HG03439 (cell line): ENCODE results near the gene PPP1R18.
A peak's percentile ranks its signal among the peaks of the same experiment; 100 is the strongest.
"Not testable (repeated sequence)": the region's sequence is repeated elsewhere in the genome, so short reads cannot be mapped to it uniquely, and the experiment has no call there.

ENCODE experiments used
- ATAC-seq: cut with Tn5 transposase; IDR thresholded peaks from one replicate; pipeline ENCODE4 v1.9.1; 2021; ENCODE audit warnings: mild to moderate bottlenecking, moderate library complexity; ENCODE audit not compliant: unreplicated experiment

PPP1R18 gene, protein sequence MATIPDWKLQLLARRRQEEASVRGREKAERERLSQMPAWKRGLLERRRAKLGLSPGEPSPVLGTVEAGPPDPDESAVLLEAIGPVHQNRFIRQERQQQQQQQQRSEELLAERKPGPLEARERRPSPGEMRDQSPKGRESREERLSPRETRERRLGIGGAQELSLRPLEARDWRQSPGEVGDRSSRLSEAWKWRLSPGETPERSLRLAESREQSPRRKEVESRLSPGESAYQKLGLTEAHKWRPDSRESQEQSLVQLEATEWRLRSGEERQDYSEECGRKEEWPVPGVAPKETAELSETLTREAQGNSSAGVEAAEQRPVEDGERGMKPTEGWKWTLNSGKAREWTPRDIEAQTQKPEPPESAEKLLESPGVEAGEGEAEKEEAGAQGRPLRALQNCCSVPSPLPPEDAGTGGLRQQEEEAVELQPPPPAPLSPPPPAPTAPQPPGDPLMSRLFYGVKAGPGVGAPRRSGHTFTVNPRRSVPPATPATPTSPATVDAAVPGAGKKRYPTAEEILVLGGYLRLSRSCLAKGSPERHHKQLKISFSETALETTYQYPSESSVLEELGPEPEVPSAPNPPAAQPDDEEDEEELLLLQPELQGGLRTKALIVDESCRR

DNA sequence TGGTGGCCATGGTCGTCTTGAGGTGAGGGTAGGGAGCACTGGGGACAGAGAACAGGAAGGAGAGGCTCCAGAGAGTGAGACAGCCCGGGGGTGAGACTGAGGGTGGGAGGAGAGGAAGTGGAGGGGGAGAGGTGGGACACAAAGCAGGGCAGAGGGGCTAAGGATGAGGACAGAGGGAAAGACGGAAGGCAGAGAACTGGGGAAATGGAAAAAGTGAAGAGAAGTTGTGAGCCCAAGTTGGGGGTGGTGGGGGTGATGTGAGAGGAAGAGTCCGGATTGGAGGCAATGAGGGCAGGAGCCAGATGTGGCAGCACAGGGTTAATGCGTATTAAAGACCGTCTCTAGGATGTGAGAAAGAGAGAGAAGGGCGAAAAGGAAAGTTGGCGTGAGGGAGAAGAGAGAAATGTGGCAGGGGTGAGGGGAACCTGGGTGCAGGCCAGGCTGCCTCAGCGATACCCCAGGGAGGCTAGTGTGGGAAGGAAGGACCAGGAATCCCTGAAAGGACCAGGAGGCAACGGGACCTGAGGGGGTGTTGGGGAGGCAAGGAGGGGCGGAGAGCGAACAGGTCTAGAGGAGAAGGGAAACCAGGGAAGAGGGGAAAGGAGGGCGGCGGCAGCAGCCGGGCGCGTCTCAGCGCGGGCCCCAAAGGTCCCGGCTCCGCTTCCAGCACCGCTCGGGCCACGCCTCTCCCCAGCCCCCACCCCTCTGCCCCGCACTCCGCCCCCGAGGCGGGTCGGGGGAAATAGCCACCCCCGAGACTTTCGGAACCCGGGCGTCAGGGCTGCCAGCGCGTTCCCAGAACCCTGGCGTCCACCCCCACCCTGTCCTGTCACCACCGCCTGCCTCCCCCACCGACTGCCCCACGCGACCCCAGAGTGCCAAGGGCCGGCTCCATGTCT lies at the start of gene PPP1R18:
PPP1R18 (minus strand) TSS at position 637 of the 899 bp plus-strand sequence; CDS start at position 10, 627 bp downstream.
- ATAC-seq = peak; percentile 18

DNA sequence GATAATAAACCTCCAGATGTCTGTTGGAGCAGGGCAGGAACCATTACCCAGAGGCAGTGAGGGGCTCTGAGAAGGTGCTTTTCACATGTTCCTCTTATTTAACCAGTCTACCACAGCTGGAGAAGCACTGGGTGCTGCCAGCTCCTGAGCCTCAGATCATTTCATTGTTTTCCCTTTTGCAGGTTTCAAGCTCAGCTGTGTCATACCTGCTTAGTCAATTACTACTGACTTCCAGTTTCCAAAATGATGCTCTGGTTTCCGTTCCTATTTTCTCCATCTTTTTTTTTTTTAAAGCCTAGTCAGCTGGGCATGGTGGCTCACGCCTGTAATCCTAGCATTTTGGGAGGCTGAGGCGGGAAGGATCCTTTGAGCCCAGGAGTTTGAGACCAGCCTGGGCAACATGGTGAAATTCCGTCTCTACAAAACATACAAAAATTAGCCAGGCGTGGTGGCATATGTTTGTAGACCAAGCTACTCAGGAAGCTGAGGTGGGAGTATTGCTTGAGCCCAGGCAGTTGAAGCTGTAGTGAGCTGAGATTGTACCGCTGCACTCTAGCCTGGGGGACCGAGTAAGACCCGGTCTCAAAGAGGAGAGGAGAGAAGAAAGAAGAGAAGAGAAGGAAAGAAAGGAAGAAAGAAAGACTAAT lies 49.3 kb upstream of the PPP1R18 start:
- ATAC-seq = no peak

DNA sequence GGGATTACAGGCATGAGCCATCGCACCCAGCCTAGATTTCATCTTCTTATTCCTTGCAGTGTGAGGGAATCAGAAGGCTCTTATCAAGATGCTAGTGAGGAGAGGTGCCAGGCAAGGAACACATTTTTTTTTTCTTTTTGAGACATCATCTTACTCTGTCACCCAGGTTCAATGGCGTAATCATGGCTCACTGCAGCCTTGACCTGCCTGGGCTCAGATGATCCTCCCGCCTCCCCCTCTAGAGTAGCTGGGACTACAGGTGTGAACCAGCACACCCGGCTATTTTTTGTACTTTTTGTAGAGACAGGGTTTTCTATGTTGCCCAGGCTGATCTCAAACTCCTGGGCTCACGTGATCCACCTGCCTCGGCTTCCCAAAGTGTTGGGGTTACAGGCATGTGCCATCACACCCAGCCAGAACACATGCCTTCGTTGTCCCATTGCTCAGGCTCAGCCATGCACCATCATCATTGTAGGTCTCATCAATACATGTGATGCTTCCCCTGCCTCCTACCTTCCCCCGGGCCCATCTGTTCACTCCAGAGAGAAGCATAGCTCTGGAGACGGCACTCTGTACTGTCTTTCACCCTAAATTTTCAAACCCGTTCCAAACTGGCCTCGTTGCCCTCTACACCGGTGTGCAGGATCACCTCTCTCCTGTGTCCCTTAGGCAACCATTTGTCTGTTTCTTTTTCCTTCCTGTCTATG lies 45.9 kb upstream of the PPP1R18 start:
- ATAC-seq = no peak

DNA sequence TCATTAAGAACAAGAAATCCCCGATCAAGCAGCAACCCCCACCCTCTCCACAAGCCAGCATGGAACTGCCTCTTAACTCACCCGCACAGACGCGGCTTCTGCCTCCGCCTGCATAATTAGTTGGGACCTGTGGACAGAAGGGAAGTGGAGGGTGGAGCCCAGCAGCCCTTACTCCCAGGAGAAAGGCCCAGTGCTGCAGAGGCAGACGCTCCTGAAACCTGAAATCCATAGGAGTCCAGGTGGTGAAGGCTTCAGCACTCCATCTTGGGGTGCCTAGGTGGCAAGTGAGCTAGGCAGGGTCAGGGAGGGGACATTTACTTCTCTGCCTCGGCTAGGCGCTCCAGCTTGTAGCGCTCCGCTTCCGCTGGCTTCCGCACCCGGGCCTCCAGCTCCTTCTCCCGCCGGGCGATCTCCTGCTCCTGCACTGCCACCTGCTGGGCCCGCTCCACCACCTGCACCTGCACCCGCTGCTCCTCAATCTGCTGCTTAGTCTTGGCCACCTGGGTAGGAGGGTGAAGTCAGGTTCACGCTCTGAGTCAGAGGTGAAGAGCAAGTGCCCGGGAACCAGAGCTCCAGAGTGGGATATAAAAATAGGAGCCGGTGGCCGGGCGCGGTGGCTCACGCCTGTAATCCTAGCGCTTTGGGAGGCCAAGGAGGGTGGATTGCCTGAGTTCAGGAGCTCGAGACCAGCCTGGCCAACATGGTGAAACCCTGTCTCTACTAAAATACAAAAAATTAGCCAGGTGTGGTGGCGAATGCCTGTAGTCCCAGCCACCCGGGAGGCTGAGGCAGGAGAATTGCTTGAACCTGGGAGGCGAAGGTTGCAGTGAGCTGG lies 44.4 kb upstream of the PPP1R18 start:
- no peak for ATAC-seq

DNA sequence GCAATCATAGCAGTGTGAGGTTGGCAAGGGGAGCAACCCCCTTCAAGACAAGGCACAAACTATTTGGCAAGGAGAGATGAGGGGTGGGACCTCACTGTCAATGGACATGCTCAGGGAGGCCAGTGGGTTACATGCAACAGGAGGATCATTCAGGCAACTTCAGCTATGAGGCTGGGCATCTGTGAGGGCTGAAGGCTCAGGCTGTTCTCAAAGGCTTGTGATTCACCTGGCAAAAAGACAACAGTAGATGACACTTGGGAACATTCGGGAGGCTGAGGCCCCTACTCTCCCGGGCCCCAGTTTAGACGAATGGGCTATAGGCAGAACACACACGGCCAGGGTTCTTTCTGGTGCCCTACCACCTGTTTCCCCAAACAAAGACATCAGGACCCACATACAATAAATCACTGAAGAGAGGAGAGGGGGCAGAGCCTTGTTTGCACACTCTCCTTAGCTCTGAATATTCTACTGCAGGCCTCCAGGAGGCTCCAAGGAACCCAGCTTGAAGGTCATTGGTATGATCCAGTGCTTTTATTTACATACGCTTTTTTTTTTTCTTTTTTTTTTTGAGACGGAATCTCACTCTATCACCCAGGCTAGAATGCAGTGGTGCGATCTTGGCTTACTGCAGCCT lies 41.6 kb upstream of the PPP1R18 start:
- no peak for ATAC-seq

DNA sequence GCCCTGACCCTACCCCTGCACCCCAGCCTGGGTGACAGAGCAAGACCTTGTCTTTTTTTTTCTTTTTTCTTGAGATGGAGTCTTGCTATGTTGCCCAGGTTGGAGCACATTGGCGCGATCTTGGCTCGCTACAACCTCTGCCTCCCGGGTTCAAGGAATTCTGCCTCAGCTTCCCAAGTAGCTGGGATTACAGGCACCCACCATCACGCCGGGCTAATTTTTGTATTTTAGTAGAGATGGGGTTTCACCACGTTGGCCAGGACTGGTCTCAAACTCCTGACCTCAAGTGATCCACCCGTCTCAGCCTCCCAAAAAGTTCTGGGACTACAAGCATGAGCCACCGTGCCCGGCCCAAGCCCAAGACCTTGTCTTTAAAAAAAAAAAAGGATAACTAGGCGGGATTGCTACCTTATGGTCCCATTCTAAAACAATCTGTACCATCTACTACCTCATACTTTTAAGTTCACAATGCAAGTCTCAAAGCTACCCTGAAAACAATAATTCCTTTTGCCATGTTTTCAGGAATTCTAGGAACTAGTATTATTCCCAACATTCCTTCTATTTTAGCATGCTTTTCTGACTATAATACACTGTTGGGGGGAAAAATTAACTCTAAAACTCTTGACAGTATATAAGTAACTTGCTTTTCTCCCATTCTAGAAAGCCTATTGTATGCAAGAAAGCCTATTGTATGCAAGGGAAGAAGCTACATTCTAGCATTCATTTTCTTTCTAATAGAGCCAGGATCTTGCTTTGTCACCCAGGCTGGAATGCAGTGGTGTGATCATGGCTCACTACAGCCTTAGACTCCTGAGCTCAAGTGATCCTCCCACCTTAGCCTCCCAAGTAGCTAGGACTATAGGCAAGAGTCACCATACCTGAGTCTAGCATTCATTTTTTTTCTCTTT lies 40.3 kb upstream of the PPP1R18 start:
- no peak for ATAC-seq

DNA sequence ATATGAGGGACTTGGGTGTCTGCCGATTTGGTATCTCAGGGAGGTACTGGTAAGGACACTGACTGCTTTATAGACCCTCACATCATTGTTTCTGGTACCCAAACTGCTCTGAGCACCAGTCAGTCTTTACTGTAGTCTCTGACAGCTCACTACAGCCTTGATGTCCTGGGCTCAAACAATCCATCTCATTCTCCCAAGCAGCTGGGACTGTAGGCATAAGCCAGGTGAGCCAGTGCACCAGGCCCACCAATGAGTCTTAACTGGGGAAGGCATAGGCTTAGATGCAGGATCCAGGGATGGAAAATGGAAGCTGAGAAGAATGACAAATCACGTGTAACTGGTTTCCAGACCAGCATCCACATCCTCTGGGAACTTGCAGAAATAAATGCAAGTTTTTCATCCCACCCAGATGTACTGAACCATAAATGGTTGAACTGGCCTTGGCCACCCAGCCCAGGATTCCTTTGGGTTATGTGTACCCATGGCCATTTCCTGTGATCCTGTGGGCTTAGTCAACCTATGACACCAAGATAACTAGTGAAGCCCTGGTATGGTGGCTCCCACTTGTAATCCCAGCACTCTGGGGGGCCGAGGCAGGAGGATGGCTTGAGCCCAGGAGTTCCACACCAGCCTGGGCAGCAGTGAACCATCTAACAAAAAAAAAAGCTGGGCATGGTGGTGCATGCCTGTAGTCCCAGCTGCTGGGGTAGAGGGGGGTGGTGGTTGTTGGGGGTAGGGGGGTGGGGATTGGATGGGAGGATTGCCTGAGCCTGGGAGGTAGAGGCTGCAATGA lies 39.5 kb upstream of the PPP1R18 start:
- ATAC-seq = no peak

DNA sequence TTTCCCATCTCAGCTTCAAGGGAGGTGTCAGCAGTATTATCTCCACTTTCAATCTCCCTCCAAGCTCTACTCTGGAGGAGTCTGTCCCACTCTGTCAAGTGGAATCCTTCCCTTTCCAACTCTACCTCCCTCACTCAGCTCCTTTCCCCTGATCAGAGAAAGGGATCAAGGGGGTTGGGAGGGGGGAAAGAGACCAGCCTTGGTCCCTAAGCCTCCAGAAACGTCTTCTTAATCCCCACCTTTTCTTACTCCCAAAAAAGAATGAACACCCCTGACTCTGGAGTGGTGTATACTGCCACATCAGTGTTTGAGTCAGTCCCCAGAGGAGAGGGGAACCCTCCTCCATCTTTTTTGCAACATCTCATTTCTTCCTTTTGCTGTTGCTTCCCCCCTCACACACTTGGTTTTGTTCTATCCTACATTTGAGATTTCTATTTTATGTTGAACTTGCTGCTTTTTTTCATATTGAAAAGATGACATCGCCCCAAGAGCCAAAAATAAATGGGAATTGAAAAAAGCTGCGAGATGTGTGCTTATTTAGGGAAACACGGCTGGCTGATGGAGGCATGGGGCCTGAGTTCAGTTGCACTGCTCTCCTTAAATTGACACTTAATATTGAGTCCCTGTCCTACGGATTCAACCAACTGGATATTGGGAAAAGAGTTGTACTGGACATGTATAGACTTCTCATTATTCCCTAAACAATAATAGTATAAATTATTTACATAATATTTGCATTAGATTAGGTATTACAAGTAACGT lies 38.6 kb upstream of the PPP1R18 start:
- ATAC-seq = no peak

DNA sequence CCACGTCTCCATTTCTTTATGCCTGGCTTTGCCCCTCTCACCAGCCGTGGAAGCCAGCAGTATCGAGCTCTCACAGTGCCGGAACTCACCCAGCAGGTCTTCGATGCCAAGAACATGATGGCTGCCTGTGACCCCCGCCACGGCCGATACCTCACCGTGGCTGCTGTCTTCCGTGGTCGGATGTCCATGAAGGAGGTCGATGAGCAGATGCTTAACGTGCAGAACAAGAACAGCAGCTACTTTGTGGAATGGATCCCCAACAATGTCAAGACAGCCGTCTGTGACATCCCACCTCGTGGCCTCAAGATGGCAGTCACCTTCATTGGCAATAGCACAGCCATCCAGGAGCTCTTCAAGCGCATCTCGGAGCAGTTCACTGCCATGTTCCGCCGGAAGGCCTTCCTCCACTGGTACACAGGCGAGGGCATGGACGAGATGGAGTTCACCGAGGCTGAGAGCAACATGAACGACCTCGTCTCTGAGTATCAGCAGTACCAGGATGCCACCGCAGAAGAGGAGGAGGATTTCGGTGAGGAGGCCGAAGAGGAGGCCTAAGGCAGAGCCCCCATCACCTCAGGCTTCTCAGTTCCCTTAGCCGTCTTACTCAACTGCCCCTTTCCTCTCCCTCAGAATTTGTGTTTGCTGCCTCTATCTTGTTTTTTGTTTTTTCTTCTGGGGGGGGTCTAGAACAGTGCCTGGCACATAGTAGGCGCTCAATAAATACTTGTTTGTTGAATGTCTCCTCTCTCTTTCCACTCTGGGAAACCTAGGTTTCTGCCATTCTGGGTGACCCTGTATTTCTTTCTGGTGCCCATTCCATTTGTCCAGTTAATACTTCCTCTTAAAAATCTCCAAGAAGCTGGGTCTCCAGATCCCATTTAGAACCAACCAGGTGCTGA lies 37.6 kb upstream of the PPP1R18 start:
- not testable (repeated sequence) for ATAC-seq

DNA sequence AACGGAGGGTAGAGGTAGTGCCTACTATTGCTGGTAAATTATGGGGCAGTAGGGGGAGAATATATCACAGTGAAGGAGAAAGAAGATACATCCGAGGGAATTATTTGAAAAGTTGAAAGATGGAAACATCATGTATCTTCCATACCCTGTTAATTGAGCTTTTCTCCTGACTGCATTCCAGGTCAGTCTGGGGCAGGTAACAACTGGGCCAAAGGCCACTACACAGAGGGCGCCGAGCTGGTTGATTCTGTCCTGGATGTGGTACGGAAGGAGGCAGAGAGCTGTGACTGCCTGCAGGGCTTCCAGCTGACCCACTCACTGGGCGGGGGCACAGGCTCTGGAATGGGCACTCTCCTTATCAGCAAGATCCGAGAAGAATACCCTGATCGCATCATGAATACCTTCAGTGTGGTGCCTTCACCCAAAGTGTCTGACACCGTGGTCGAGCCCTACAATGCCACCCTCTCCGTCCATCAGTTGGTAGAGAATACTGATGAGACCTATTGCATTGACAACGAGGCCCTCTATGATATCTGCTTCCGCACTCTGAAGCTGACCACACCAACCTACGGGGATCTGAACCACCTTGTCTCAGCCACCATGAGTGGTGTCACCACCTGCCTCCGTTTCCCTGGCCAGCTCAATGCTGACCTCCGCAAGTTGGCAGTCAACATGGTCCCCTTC lies 36.9 kb upstream of the PPP1R18 start:
- not testable (repeated sequence) for ATAC-seq

DNA sequence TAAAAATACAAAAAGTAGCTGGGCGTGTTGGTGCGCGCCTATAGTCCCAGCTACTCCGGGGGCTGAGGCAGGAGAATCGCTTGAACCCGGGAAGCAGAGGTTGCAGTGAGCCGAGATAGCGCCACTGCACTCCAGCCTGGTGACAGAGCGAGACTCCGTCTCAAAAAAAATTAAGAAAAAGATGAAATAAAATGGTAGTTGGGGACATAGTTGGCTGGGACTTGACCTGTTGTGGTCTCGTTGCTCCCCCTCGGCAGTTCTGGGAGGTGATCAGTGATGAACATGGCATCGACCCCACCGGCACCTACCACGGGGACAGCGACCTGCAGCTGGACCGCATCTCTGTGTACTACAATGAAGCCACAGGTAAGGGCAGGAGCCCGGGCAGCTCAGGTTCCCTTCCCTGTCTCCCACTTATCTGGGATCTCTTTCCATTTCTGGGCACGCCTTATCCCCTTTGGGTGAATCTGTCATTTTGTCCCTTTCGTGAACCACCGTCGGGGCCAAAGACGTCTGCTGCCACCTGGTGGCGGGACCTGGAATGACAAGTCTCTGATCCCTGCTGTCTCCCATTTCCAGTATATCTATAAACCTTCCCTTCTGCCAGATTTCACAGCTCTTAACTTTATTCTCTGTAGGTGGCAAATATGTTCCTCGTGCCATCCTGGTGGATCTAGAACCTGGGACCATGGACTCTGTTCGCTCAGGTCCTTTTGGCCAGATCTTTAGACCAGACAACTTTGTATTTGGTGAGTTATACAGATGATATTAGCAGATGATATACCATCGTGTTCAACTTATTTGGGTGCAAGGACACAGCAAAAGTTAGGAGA lies 36.1 kb upstream of the PPP1R18 start:
- no peak for ATAC-seq

DNA sequence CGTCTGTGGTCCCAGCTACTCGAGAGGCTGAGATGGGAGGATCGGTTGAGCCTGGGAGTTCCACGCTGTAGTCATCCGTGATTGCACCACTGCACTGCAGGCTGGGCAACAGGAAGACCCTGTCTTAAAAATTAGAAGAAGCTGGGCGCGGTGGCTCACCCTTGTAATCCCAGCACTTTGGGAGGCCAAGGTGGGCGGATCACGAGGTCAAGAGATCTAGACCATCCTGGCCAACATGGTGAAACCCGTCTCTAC lies 35.5 kb upstream of the PPP1R18 start:
- not testable (repeated sequence) for ATAC-seq

DNA sequence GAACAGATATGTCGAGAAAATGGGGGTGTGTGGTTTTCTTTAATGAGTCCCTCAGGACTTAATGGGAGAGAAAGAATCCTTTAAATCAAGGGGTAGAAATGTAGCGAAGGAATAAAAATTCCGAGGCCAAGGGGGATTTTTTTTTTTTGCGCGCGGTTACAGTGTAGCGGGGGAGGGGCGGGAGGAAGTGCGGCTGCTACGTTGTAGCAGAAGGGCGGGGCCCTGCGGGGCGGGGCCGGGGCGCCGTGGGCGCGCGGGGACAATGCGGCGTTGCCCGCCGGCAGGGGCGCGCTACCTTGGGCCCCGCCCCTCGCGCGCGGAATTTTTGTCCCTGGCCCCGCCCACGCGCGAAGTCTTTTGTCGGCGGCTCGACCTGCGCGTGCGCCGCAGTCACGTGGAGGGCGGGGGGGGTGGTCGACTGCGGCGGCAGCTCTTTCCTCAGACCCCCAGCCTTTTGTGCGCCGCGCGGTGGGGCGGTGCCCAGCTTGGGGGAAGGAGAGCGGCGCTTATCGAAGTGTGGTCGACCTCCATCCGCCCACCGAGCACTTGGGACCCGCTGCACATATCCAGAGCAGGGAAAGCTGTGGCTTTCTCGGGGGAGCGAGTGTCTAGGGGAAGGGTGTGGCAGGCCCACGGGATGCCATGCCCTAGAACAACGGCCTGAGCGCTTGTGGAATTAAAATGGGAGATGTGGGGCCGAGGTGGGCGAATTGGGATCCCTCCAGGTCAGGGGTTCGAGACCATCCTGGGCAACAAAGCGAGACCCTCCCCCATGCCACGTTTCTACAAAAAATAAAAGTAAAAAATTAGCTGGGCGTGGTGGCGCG lies 35.0 kb upstream of the PPP1R18 start:
- ATAC-seq = peak; percentile 23
